Psoas muscle (tissue), 8 donors: ENCODE data around the gene UBC. TPM values are rescaled to one million over a fixed set of nuclear protein-coding genes. Genes with fewer than 3 reads are reported as not detected.

ENCODE experiments used
- ATAC-seq, 4 donors: fragments of 200-7000 bp; cut with Tn5 transposase; one replicate each; pipeline ENCODE4 v1.9.1; 2020; ENCODE audit warnings: moderate library complexity in 3 of 4, mild to moderate bottlenecking in 2 of 4
- DNase-seq, 2 donors: peaks; one replicate each; pipeline ENCODE4 v3.0.0-alpha.2; 2020
- H3K27ac ChIP-seq: fragments of 200-600 bp; one replicate; pipeline ENCODE4 v1.8.0; 2022
- H3K27me3 ChIP-seq, 3 donors: fragments of 200-600 bp in 1 of 3; one replicate each; pipeline versions ENCODE4 v1.6.1 to v1.8.0; 2013 to 2022; ENCODE audit warnings: low read length in 2 of 3, mild to moderate bottlenecking in 2 of 3, moderate library complexity in 1 of 3; ENCODE audit not compliant: insufficient read depth in 3 of 3
- H3K36me3 ChIP-seq, 2 donors: fragments of 200-600 bp in 1 of 2; one replicate each; pipeline versions ENCODE4 v1.6.1 to v1.8.0; 2013 to 2022; ENCODE audit warnings: low read depth in 1 of 2, mild to moderate bottlenecking in 1 of 2, moderate library complexity in 1 of 2; ENCODE audit not compliant: insufficient read depth in 1 of 2
- H3K4me1 ChIP-seq: fragments of 200-600 bp; one replicate; pipeline ENCODE4 v1.8.0; 2022
- H3K4me3 ChIP-seq: fragments of 200-600 bp; one replicate; pipeline ENCODE4 v1.8.0; 2022; ENCODE audit warnings: mild to moderate bottlenecking
- H3K9me3 ChIP-seq: fragments of 200-600 bp; one replicate; pipeline ENCODE4 v1.8.0; 2022
- CTCF ChIP-seq: fragments of 200-600 bp; IDR thresholded peaks from one replicate; pipeline ENCODE4 v1.8.0; 2022; ENCODE audit warnings: antibody characterized with exemption
- WGBS, 3 donors: extraction: QIAGEN DNeasy Blood & Tissue Kit; methylation state at CpG; one replicate each; pipeline versions ENCODE4 v1.1.6 to v1.1.7; 2013; 5-methylcytosine and 5-hydroxymethylcytosine counted together
- intact Hi-C, 2 donors: fragments of 100-400 bp; cut with DNase I; formaldehyde crosslinking; loops; one replicate each; pipeline versions ENCODE4 v1.11.0 to v1.14.2; 2022
- polyA plus RNA-seq, 3 donors: library from polyadenylated mRNA; stranded (reverse); fragments of 200-250 nt; gene quantifications; one replicate each; pipeline ENCODE4 v1.2.3, GENCODE V29; 2013
- total RNA-seq, 4 donors: library from RNA; stranded (reverse); fragmentation: NEBNext Ultra II Directional in 2 of 4; extraction: Animal tissue kit (Norgen Biotek cat#: 25700) in 2 of 4; gene quantifications; one replicate each; pipeline versions ENCODE4 v1.2.1 to v1.2.4, GENCODE V29; 2021 to 2023
- donor health status: healthy with polysubstance abuse.
- donor health status: DM: no; HTN: no; CAD: no; lungs with moderate emphysema.
- donor health status: Bipolar disorder and iron deficiency.
- donor health status: healthy.
- donor health status: DM: yes; HTN: yes; CAD: no.
- donor health status: DM: no; HTN: no; CAD: no.
- donor health status: DM: no; HTN: no; CAD: no.
- donor health status: DM: yes; HTN: yes; CAD: no.

The UBC gene
- total and polyA plus RNA-seq, 7 donors, result 2,036 to 18,039 (median 2,719) TPM

- TF ChIP-seq CTCF, result no peak
- Histone ChIP-seq H3K4me3 (peak overlapping the region; percentile 94), H3K27ac (peak overlapping the region; percentile 100), H3K4me1 (peaks cover 41% of the 10 kb centered on the region), H3K27me3 (no peaks in the 10 kb centered on the region), H3K9me3 (no peaks in the 10 kb centered on the region), H3K36me3 (peaks cover 0 to 8% of the 10 kb centered on the region in 2 donors)
- ATAC-seq (no peak), DNase-seq (no peak)
- 24 to 32% (median 29%) methylated on average over 12 of the region's 12 CpGs for WGBS, 3 donors
- intact Hi-C loops, result loop anchor here in 1 of 2 donors (1.0 kb wide), 1 partner anchor 10 kb away; no protein-coding TSS in a partner anchor
Observed at GRCh38 chr12:124917841-124918621, 3.6 kb upstream of the UBC start.

GRCh38 chr12:124917135-124917840 is 2.8 kb upstream of the UBC start:
- no peaks in the 10 kb centered on the region for H3K27me3 ChIP-seq
- ATAC-seq, result peak; percentile 71 to 81 (median 75)
- peak overlapping the region; percentile 100 for H3K27ac ChIP-seq
- no peaks in the 10 kb centered on the region for H3K9me3 ChIP-seq
- H3K36me3 ChIP-seq, result peaks cover 3 to 16% of the 10 kb centered on the region in 2 donors
- TF ChIP-seq CTCF, result no peak
- H3K4me3 ChIP-seq, result peak overlapping the region; percentile 94
- intact Hi-C loops, result loop anchor here in 1 of 2 donors (1.0 kb wide), 1 partner anchor 11 kb away; no protein-coding TSS in a partner anchor
- DNase-seq, result peak; percentile 96 to 99
- H3K4me1 ChIP-seq, result peaks cover 41% of the 10 kb centered on the region
- 0 to 1% (median 1%) methylated on average over 19 of the region's 19 CpGs for WGBS, 3 donors

- intact Hi-C loops, result loop anchor here in 1 of 2 donors (1.0 kb wide), 1 partner anchor 12 kb away; no protein-coding TSS in a partner anchor
- H3K27ac ChIP-seq, result peak overlapping the region; percentile 100
- ATAC-seq (peak; percentile 46 to 65 (median 56)), DNase-seq (peak; percentile 73 to 83)
- no peak for TF ChIP-seq CTCF
- WGBS, 3 donors, result 3 to 13% (median 7%) methylated on average over 5 of the region's 5 CpGs
- peaks cover 3 to 18% of the 10 kb centered on the region in 2 donors for H3K36me3 ChIP-seq
- peaks cover 37% of the 10 kb centered on the region for H3K4me1 ChIP-seq
- H3K27me3 ChIP-seq, result no peaks in the 10 kb centered on the region
- H3K9me3 ChIP-seq, result no peaks in the 10 kb centered on the region
- H3K4me3 ChIP-seq, result peak overlapping the region; percentile 94
Observed at GRCh38 chr12:124916374-124917134, 2.1 kb upstream of the UBC start.
